Stimulated activated CD8-positive, alpha-beta memory T cell treated with anti-CD3 and anti-CD28 coated beads, Interleukin-15, amount 100 ng/mL, for 4 hours (primary cell): ENCODE data around the gene PIMREG.

ENCODE experiments used
- DNase-seq, 2 donors: peaks; one replicate each; pipeline ENCODE4 v3.0.0-alpha.2; 2020; ENCODE audit warnings: low read depth in 2 of 2

PIMREG gene

DNA sequence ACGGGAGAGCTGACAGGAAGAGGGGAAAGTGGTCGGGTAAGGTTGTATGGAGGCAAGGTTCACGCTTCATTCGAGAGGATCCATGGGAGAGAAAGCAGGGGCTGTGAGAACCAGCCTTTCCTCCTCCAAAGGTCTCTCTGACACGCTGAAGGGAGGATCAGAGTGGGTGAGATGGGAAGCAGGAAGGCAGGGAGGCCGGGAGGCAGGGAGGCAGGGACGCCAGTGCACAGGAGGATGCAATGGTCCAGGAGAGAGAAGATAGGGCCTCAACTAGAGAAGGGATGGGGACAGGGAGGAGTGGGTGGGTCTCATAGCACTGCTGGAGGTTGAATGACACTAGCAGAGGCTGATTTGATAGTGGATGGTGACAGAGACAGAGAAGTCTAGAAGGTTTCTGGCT lies 54.1 kb downstream of the PIMREG start:
- DNase-seq: no peak

DNA sequence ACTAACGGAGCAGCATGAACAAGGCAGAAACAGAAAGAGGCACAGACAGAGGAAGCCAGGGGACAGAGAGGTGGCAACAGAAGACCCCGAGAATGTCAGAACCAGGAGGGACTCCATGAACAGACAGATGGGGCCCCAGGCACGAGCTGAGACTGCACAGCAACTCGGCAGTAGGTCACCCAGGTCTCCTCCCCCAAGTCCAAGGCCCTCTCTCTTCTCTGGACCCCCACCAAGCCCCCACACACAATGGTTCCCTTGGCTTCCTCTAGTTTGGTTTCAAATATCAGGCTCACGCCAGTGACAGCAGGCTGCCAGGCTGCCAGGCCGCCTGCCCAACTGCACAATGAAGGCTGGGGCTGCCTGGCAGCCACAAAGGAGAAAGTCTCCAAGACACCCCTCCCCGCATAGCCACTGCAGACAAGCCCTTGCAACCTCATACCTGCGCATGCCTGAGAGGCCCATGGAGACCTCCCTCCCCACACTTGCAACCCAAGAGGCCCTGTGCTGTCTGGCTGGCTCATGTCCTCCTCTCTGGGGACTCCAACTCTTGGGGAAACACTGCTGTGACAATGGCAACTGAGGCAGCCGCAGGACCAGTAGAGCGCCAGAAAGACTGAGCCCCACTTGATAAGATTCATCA lies 54.8 kb downstream of the PIMREG start:
- no peak for DNase-seq
